ENCODE measurements around the gene PHF2. TPM values are rescaled to one million over a fixed set of nuclear protein-coding genes. Genes with fewer than 3 reads are reported as not detected.

PHF2 gene
- total and polyA plus RNA-seq, 2 experiments from 2014 or later, result 4.3 to 11.8 TPM

- no peak for TF ChIP-seq ZNF462 (CRISPR knock-in tag; IDR thresholded peaks at IDR 0.05)
These were observed 125.3 kb downstream of the PHF2 start (continued) for GRCh38 chr9:93701494-93702218.

GRCh38 chr9:93702261-93702660, 125.9 kb downstream of the PHF2 start:
- Histone ChIP-seq H3K4me3 (no peak overlapping the region), H3K4me1 (ENCODE audit: insufficient read depth) (no peaks in the 10 kb centered on the region), H3K9me2 (ENCODE audit: insufficient read depth) (no peaks in the 10 kb centered on the region), H3F3A (replicated peaks; ENCODE audit: low read depth) (no peaks in the 10 kb centered on the region), H2AFZ (no peak overlapping the region), H3K27me3 (ENCODE audit: insufficient read depth) (no peaks in the 10 kb centered on the region), H3K79me2 (replicated peaks; ENCODE audit: insufficient read depth) (no peaks in the 10 kb centered on the region), H3K36me3 (ENCODE audit: insufficient read depth) (no peaks in the 10 kb centered on the region), H3K27ac (ENCODE audit: low read depth) (no peak overlapping the region), H3K4me2 (no peak overlapping the region), H4K20me1 (replicated peaks; ENCODE audit: insufficient read depth) (no peaks in the 10 kb centered on the region)
- H3K4me1 Mint-ChIP-seq, result no peaks in the 10 kb centered on the region
- H3K27me3 Mint-ChIP-seq (ENCODE audit: insufficient read depth, low read depth, poor library complexity), result peaks cover 4% of the 10 kb centered on the region
- peaks cover 5% of the 10 kb centered on the region; the same call in 1 of the 3 replicates for H3K36me3 Mint-ChIP-seq (ENCODE audit: low read depth)
- no peak overlapping the region for H3K27ac Mint-ChIP-seq
- TF ChIP-seq CTCF (conservative IDR thresholded peaks at IDR 0.05; ENCODE audit: low read depth in 2 of 2) (peak; percentile 30 to 34; a peak in 2 of 4 replicates), NANOG (IDR thresholded peaks at IDR 0.05; ENCODE audit: borderline replicate concordance) (no peak)
- DNase-seq (ENCODE audit: low spot score) (no peak), ATAC-seq (no peak)
- peaks cover 39% of the 10 kb centered on the region for H3K9me3 Mint-ChIP-seq
- H3K4me3 Mint-ChIP-seq, result no peak overlapping the region
